Measurements from ENCODE around the gene ATF7IP.

ATF7IP gene

GRCh38 chr12:14442221-14442881 lies 76.9 kb downstream of the ATF7IP start:
- ChIA-PET POLR2A (no interaction called here), CTCF (interaction anchor here (1.3 kb wide), 1 partner anchor 10 kb away, joined by 4 read pairs; no protein-coding TSS in a partner anchor)

GRCh38 chr12:14443531-14443930 lies 78.0 kb downstream of the ATF7IP start:
- ChIA-PET POLR2A (no interaction called here), CTCF (interaction anchor here (1.2 to 1.3 kb wide), 2 partner anchors 9 to 11 kb away, joined by 3 to 4 read pairs; no protein-coding TSS in a partner anchor)
- Histone ChIP-seq H3K27me3 (replicated peaks in 2 of 5; ENCODE audit: control insufficient read depth in 4 of 5, insufficient read depth in 5 of 5, low read length in 4 of 5) (no peaks in the 10 kb centered on the region), H3K9me3 (ENCODE audit: control extremely low read depth in 1 of 5, control insufficient read depth in 4 of 5, insufficient read depth in 2 of 5, low read depth in 1 of 5, low read length in 4 of 5) (peaks cover 0 to 3% (median 0%) of the 10 kb centered on the region in 5 experiments), H3K4me3 (ENCODE audit: control insufficient read depth in 1 of 7, extremely low read depth in 1 of 7, insufficient read depth in 4 of 7, low read depth in 2 of 7, low read length in 6 of 7) (no peak overlapping the region), H3K27ac (ENCODE audit: insufficient read depth in 1 of 2, low read depth in 1 of 2, low read length in 2 of 2, poor library complexity in 1 of 2, severe bottlenecking in 2 of 2) (no peak overlapping the region), H3K36me3 (ENCODE audit: control insufficient read depth in 4 of 4, insufficient read depth in 4 of 4, low read length in 3 of 4) (peaks cover 18 to 61% (median 36%) of the 10 kb centered on the region in 4 experiments), H3K4me1 (ENCODE audit: control extremely low read depth in 1 of 4, control insufficient read depth in 4 of 4, insufficient read depth in 4 of 4, low read length in 3 of 4) (no peaks in the 10 kb centered on the region)
- DNase-seq = peak in 1 of 3 donors; percentile 9

More at GRCh38 chr12:14442221-14442881, 76.9 kb downstream of the ATF7IP start:
- DNase-seq = no peak
- Histone ChIP-seq H3K4me3 (ENCODE audit: control insufficient read depth in 1 of 7, extremely low read depth in 1 of 7, insufficient read depth in 4 of 7, low read depth in 2 of 7, low read length in 6 of 7) (no peak overlapping the region), H3K27me3 (replicated peaks in 2 of 5; ENCODE audit: control insufficient read depth in 4 of 5, insufficient read depth in 5 of 5, low read length in 4 of 5) (no peaks in the 10 kb centered on the region), H3K4me1 (ENCODE audit: control extremely low read depth in 1 of 4, control insufficient read depth in 4 of 4, insufficient read depth in 4 of 4, low read length in 3 of 4) (no peaks in the 10 kb centered on the region), H3K36me3 (ENCODE audit: control insufficient read depth in 4 of 4, insufficient read depth in 4 of 4, low read length in 3 of 4) (peaks cover 22 to 59% (median 36%) of the 10 kb centered on the region in 4 experiments), H3K9me3 (ENCODE audit: control extremely low read depth in 1 of 5, control insufficient read depth in 4 of 5, insufficient read depth in 2 of 5, low read depth in 1 of 5, low read length in 4 of 5) (peaks cover 0 to 3% (median 0%) of the 10 kb centered on the region in 5 experiments), H3K27ac (ENCODE audit: insufficient read depth in 1 of 2, low read depth in 1 of 2, low read length in 2 of 2, poor library complexity in 1 of 2, severe bottlenecking in 2 of 2) (no peak overlapping the region)
- WGBS (ENCODE audit: insufficient coverage) = 88% methylated on average over 1 of the region's 5 CpGs

GRCh38 chr12:14450479-14450878 lies 85.0 kb downstream of the ATF7IP start:
- H3K9me3 ChIP-seq (ENCODE audit: control extremely low read depth in 1 of 5, control insufficient read depth in 4 of 5, insufficient read depth in 2 of 5, low read depth in 1 of 5, low read length in 4 of 5) = no peaks in the 10 kb centered on the region
- H3K27ac ChIP-seq (ENCODE audit: insufficient read depth in 1 of 2, low read depth in 1 of 2, low read length in 2 of 2, poor library complexity in 1 of 2, severe bottlenecking in 2 of 2) = no peak overlapping the region
- peaks cover 0 to 6% (median 0%) of the 10 kb centered on the region in 4 experiments for H3K4me1 ChIP-seq (ENCODE audit: control extremely low read depth in 1 of 4, control insufficient read depth in 4 of 4, insufficient read depth in 4 of 4, low read length in 3 of 4)
- ChIA-PET CTCF (no interaction called here), POLR2A (no interaction called here)
- no peak for DNase-seq
- no peak overlapping the region for H3K4me3 ChIP-seq (ENCODE audit: control insufficient read depth in 1 of 7, extremely low read depth in 1 of 7, insufficient read depth in 4 of 7, low read depth in 2 of 7, low read length in 6 of 7)
- no peaks in the 10 kb centered on the region for H3K27me3 ChIP-seq (replicated peaks in 2 of 5; ENCODE audit: control insufficient read depth in 4 of 5, insufficient read depth in 5 of 5, low read length in 4 of 5)
- peaks cover 17 to 66% (median 26%) of the 10 kb centered on the region in 4 experiments for H3K36me3 ChIP-seq (ENCODE audit: control insufficient read depth in 4 of 4, insufficient read depth in 4 of 4, low read length in 3 of 4)

GRCh38 chr12:14452336-14452735 lies 86.9 kb downstream of the ATF7IP start:
- H3K27ac ChIP-seq (ENCODE audit: insufficient read depth in 1 of 2, low read depth in 1 of 2, low read length in 2 of 2, poor library complexity in 1 of 2, severe bottlenecking in 2 of 2) = no peak overlapping the region
- H3K27me3 ChIP-seq (replicated peaks in 2 of 5; ENCODE audit: control insufficient read depth in 4 of 5, insufficient read depth in 5 of 5, low read length in 4 of 5) = no peaks in the 10 kb centered on the region
- WGBS (ENCODE audit: insufficient coverage) = no CpG with 5 or more reads among the region's 4 CpGs
- peaks cover 16 to 67% (median 31%) of the 10 kb centered on the region in 4 experiments for H3K36me3 ChIP-seq (ENCODE audit: control insufficient read depth in 4 of 4, insufficient read depth in 4 of 4, low read length in 3 of 4)
- peak in 2 of 3 donors; percentile 51 to 67 for DNase-seq
- ChIA-PET CTCF (interaction anchor here (0.8 to 6.1 kb wide), 13 partner anchors 9 to 266 kb away, joined by 3 to 56 read pairs (median 5); partner anchors contain the start of gene ATF7IP), POLR2A (no interaction called here)
- peaks cover 0 to 6% (median 0%) of the 10 kb centered on the region in 4 experiments for H3K4me1 ChIP-seq (ENCODE audit: control extremely low read depth in 1 of 4, control insufficient read depth in 4 of 4, insufficient read depth in 4 of 4, low read length in 3 of 4)
- no peaks in the 10 kb centered on the region for H3K9me3 ChIP-seq (ENCODE audit: control extremely low read depth in 1 of 5, control insufficient read depth in 4 of 5, insufficient read depth in 2 of 5, low read depth in 1 of 5, low read length in 4 of 5)
- H3K4me3 ChIP-seq (ENCODE audit: control insufficient read depth in 1 of 7, extremely low read depth in 1 of 7, insufficient read depth in 4 of 7, low read depth in 2 of 7, low read length in 6 of 7) = no peak overlapping the region

- CTCF ChIA-PET = interaction anchor here (0.7 to 6.1 kb wide), 17 partner anchors 9 to 267 kb away, joined by 3 to 56 read pairs (median 3); partner anchors contain the start of gene ATF7IP
- no peaks in the 10 kb centered on the region for H3K27me3 ChIP-seq (replicated peaks in 2 of 5; ENCODE audit: control insufficient read depth in 4 of 5, insufficient read depth in 5 of 5, low read length in 4 of 5)
- no peak overlapping the region for H3K4me3 ChIP-seq (ENCODE audit: control insufficient read depth in 1 of 7, extremely low read depth in 1 of 7, insufficient read depth in 4 of 7, low read depth in 2 of 7, low read length in 6 of 7)
- no CpG with 5 or more reads among the region's 1 CpG for WGBS (ENCODE audit: insufficient coverage)
- POLR2A ChIA-PET = no interaction called here
- H3K9me3 ChIP-seq (ENCODE audit: control extremely low read depth in 1 of 5, control insufficient read depth in 4 of 5, insufficient read depth in 2 of 5, low read depth in 1 of 5, low read length in 4 of 5) = no peaks in the 10 kb centered on the region
- H3K4me1 ChIP-seq (ENCODE audit: control extremely low read depth in 1 of 4, control insufficient read depth in 4 of 4, insufficient read depth in 4 of 4, low read length in 3 of 4) = peaks cover 0 to 6% (median 0%) of the 10 kb centered on the region in 4 experiments
- H3K27ac ChIP-seq (ENCODE audit: insufficient read depth in 1 of 2, low read depth in 1 of 2, low read length in 2 of 2, poor library complexity in 1 of 2, severe bottlenecking in 2 of 2) = no peak overlapping the region
- H3K36me3 ChIP-seq (ENCODE audit: control insufficient read depth in 4 of 4, insufficient read depth in 4 of 4, low read length in 3 of 4) = peaks cover 15 to 66% (median 29%) of the 10 kb centered on the region in 4 experiments
- peak in 1 of 3 donors; percentile 10 for DNase-seq
Observed at GRCh38 chr12:14452865-14453264, 87.4 kb downstream of the ATF7IP start.

DNA sequence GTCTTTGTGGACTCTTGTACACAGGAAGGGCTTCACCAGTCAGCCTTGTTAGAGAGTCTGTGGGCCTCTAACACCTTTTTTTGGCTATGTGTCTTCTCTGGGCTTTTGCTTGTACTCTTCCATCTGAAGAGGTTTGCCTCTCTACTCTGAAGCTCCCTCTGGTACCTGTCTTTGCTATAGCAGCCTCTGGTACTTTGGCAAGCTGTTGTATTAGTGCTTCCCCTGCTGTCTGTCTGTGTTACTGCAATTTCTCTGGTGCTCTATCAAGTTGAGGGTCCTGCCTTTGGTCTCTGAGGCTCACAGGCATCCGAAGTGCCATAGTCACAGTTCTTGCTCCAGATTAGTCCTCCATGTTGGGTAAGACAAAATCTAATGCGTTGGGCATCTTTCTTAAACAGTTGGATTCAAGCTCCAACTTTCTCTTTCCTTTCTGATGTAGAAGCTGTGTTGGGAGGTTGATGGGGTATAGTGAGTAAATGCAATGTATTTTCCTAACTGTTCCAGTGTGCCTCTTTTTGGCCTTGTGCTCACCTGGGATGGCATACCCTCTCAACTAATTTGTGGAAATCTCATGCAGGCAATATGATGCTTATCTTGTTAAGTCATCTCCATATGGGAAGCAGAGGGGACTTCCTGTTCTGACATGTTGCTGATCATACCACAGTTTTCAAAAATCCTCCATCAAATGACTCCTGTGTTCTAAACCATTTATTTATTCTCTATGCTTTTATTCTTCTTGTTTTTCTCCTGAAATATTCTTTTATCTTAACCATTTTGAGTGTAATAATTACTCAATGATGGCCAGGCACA lies 88.8 kb downstream of the ATF7IP start:
- Histone ChIP-seq H3K9me3 (ENCODE audit: control extremely low read depth in 1 of 5, control insufficient read depth in 4 of 5, insufficient read depth in 2 of 5, low read depth in 1 of 5, low read length in 4 of 5) (no peaks in the 10 kb centered on the region), H3K4me1 (ENCODE audit: control extremely low read depth in 1 of 4, control insufficient read depth in 4 of 4, insufficient read depth in 4 of 4, low read length in 3 of 4) (peaks cover 0 to 6% (median 0%) of the 10 kb centered on the region in 4 experiments), H3K27me3 (replicated peaks in 2 of 5; ENCODE audit: control insufficient read depth in 4 of 5, insufficient read depth in 5 of 5, low read length in 4 of 5) (no peaks in the 10 kb centered on the region), H3K4me3 (ENCODE audit: control insufficient read depth in 1 of 7, extremely low read depth in 1 of 7, insufficient read depth in 4 of 7, low read depth in 2 of 7, low read length in 6 of 7) (no peak overlapping the region), H3K36me3 (ENCODE audit: control insufficient read depth in 4 of 4, insufficient read depth in 4 of 4, low read length in 3 of 4) (peaks cover 16 to 66% (median 28%) of the 10 kb centered on the region in 4 experiments), H3K27ac (ENCODE audit: insufficient read depth in 1 of 2, low read depth in 1 of 2, low read length in 2 of 2, poor library complexity in 1 of 2, severe bottlenecking in 2 of 2) (no peak overlapping the region)
- ChIA-PET CTCF (interaction anchor here (0.7 to 6.1 kb wide), 26 partner anchors 9 to 269 kb away, joined by 3 to 56 read pairs (median 4); partner anchors contain the start of gene ATF7IP), POLR2A (no interaction called here)
- DNase-seq = peak; percentile 79 to 87 (median 83)
- WGBS (ENCODE audit: insufficient coverage) = 100% methylated on average over 1 of the region's 2 CpGs
